Mesothelial cell of epicardium (in vitro differentiated cells): ENCODE measurements around the gene SPATA31C1. TPM values are rescaled to one million over a fixed set of nuclear protein-coding genes. Genes with fewer than 3 reads are reported as not detected.

ENCODE experiments used
- DNase-seq, 2 experiments: peaks; one replicate each; pipeline ENCODE4 v3.0.0; 2021; ENCODE audit warnings: low spot score in 2 of 2; ENCODE audit not compliant: unreplicated experiment in 2 of 2
- H3K27ac Mint-ChIP-seq: 2 replicates; pipeline ENCODE4 v1.8.0; 2021; ENCODE audit warnings: mixed read lengths
- H3K27me3 Mint-ChIP-seq: 2 replicates; pipeline ENCODE4 v1.8.0; 2021; ENCODE audit warnings: low read depth, mixed read lengths
- H3K36me3 Mint-ChIP-seq: 2 replicates; pipeline ENCODE4 v1.8.0; 2021; ENCODE audit warnings: mixed read lengths
- H3K4me1 Mint-ChIP-seq: 2 replicates; pipeline ENCODE4 v1.8.0; 2021; ENCODE audit warnings: mixed read lengths
- H3K4me3 Mint-ChIP-seq: 2 replicates; pipeline ENCODE4 v1.8.0; 2021; ENCODE audit warnings: mild to moderate bottlenecking, moderate library complexity, mixed read lengths
- H3K9me3 Mint-ChIP-seq: 2 replicates; pipeline ENCODE4 v1.8.0; 2021; ENCODE audit warnings: mixed read lengths
- total RNA-seq: library from RNA; stranded (reverse); gene quantifications from 3 replicates; pipeline ENCODE4 v1.2.1, GENCODE V29; 2021
- TF ChIP-seq, protein P1 (sequence below): fragments of 200-600 bp; sonication (generic); IDR thresholded peaks from one replicate; pipeline ENCODE4 v1.5.0; 2021; ENCODE audit warnings: antibody characterized with exemption; ENCODE audit not compliant: unreplicated experiment

The SPATA31C1 gene
- total RNA-seq, 1 donor from 2014 or later: 0.13 TPM

- Mint-ChIP-seq H3K36me3 (no peaks in the 10 kb centered on the region), H3K4me3 (no peak overlapping the region)
- TF ChIP-seq, protein P1, sequence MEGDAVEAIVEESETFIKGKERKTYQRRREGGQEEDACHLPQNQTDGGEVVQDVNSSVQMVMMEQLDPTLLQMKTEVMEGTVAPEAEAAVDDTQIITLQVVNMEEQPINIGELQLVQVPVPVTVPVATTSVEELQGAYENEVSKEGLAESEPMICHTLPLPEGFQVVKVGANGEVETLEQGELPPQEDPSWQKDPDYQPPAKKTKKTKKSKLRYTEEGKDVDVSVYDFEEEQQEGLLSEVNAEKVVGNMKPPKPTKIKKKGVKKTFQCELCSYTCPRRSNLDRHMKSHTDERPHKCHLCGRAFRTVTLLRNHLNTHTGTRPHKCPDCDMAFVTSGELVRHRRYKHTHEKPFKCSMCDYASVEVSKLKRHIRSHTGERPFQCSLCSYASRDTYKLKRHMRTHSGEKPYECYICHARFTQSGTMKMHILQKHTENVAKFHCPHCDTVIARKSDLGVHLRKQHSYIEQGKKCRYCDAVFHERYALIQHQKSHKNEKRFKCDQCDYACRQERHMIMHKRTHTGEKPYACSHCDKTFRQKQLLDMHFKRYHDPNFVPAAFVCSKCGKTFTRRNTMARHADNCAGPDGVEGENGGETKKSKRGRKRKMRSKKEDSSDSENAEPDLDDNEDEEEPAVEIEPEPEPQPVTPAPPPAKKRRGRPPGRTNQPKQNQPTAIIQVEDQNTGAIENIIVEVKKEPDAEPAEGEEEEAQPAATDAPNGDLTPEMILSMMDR: no peak
Observed at GRCh38 chr9:87884578-87885459, 32.9 kb upstream of the SPATA31C1 start.

DNA sequence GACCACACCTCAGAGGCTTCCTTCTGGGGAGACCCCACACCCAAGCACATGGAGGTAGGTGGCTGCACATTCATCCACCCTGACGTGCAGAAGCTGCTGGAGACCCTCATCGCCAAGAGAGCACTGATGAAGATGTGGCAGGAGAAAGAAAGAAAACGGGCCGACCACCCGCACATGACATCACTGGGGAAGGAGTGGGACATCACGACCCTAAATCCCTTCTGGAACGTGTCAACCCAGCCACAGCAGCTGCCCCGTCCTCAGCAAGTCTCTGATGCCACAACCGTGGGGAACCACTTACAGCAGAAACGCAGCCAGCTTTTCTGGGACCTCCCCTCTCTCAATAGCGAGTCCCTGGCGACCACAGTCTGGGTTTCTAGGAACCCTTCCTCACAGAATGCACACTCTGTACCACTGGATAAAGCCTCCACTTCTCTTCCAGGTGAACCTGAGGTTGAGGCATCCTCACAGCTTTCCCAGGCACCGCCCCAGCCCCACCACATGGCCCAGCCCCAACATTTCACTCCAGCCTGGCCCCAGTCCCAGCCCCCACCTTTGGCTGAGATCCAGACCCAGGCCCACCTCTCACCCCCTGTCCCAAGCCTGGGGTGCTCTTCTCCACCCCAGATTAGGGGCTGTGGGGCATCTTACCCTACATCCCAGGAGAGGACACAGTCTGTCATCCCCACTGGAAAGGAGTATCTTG lies 32.1 kb upstream of the SPATA31C1 start:
- no peaks in the 10 kb centered on the region for H3K36me3 Mint-ChIP-seq
- no peaks in the 10 kb centered on the region for H3K9me3 Mint-ChIP-seq
- TF ChIP-seq, protein P1: no peak
- no peak overlapping the region for H3K4me3 Mint-ChIP-seq
- H3K27ac Mint-ChIP-seq: no peak overlapping the region
- no peaks in the 10 kb centered on the region for H3K4me1 Mint-ChIP-seq
- no peaks in the 10 kb centered on the region for H3K27me3 Mint-ChIP-seq
- DNase-seq: no peak

More at GRCh38 chr9:87884578-87885459, 32.9 kb upstream of the SPATA31C1 start:
- Mint-ChIP-seq H3K4me1 (peaks cover 2% of the 10 kb centered on the region), H3K9me3 (no peaks in the 10 kb centered on the region), H3K27me3 (no peaks in the 10 kb centered on the region), H3K27ac (no peak overlapping the region)
- DNase-seq: no peak

GRCh38 chr9:87886210-87886932 lies 31.4 kb upstream of the SPATA31C1 start:
- no peak overlapping the region for H3K27ac Mint-ChIP-seq
- no peaks in the 10 kb centered on the region for H3K4me1 Mint-ChIP-seq
- H3K36me3 Mint-ChIP-seq: no peaks in the 10 kb centered on the region
- no peaks in the 10 kb centered on the region for H3K27me3 Mint-ChIP-seq
- TF ChIP-seq, protein P1: no peak
- H3K9me3 Mint-ChIP-seq: no peaks in the 10 kb centered on the region
- H3K4me3 Mint-ChIP-seq: no peak overlapping the region
- DNase-seq: no peak

GRCh38 chr9:87886933-87887505 lies 30.7 kb upstream of the SPATA31C1 start:
- TF ChIP-seq, protein P1: no peak
- Mint-ChIP-seq H3K27ac (no peak overlapping the region), H3K4me1 (no peaks in the 10 kb centered on the region), H3K27me3 (no peaks in the 10 kb centered on the region), H3K36me3 (no peaks in the 10 kb centered on the region), H3K9me3 (no peaks in the 10 kb centered on the region), H3K4me3 (no peak overlapping the region)
- DNase-seq: no peak

GRCh38 chr9:87887661-87888480 lies 29.9 kb upstream of the SPATA31C1 start:
- TF ChIP-seq, protein P1: no peak
- H3K9me3 Mint-ChIP-seq: peaks cover 7% of the 10 kb centered on the region
- DNase-seq: no peak
- no peaks in the 10 kb centered on the region for H3K4me1 Mint-ChIP-seq
- no peaks in the 10 kb centered on the region for H3K27me3 Mint-ChIP-seq
- H3K27ac Mint-ChIP-seq: no peak overlapping the region
- H3K36me3 Mint-ChIP-seq: no peaks in the 10 kb centered on the region
- H3K4me3 Mint-ChIP-seq: no peak overlapping the region
